Adrenal gland (tissue), 5 donors: Measurements from ENCODE around the gene CREB5.

Experiments used
- POLR2A ChIP-seq, 2 donors: fragments of 450-650 bp; IDR thresholded peaks; one replicate each; pipeline ENCODE4 v1.6.1; 2017; ENCODE audit warnings: antibody characterized with exemption in 2 of 2, mild to moderate bottlenecking in 2 of 2, moderate library complexity in 1 of 2
- TF ChIP-seq, protein P1 (sequence below), 6 experiments: fragments of 450-650 bp in 4 of 6; fragments of 200-600 bp in 2 of 6; sonication (generic) in 1 of 6; IDR thresholded peaks; 1 replicate in 5 of 6; 2 replicates in 1 of 6; pipeline versions ENCODE4 v1.5.1 to v1.8.0; 2016 to 2021; ENCODE audit warnings: antibody characterized with exemption in 6 of 6, mild to moderate bottlenecking in 2 of 6, moderate library complexity in 1 of 6
- donor health status: DM: no; HTN: no; CAD: no.

- TF ChIP-seq, protein P1, sequence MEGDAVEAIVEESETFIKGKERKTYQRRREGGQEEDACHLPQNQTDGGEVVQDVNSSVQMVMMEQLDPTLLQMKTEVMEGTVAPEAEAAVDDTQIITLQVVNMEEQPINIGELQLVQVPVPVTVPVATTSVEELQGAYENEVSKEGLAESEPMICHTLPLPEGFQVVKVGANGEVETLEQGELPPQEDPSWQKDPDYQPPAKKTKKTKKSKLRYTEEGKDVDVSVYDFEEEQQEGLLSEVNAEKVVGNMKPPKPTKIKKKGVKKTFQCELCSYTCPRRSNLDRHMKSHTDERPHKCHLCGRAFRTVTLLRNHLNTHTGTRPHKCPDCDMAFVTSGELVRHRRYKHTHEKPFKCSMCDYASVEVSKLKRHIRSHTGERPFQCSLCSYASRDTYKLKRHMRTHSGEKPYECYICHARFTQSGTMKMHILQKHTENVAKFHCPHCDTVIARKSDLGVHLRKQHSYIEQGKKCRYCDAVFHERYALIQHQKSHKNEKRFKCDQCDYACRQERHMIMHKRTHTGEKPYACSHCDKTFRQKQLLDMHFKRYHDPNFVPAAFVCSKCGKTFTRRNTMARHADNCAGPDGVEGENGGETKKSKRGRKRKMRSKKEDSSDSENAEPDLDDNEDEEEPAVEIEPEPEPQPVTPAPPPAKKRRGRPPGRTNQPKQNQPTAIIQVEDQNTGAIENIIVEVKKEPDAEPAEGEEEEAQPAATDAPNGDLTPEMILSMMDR (IDR thresholded peaks at IDR 0.05): no peak
- no peak for TF ChIP-seq POLR2A (IDR thresholded peaks at IDR 0.05)
Measured at GRCh38 chr7:28392289-28392688, 20.0 kb upstream of the CREB5 start.
